ENCODE measurements around the gene TBXT.
"Not testable (repeated sequence)": the region's sequence is repeated elsewhere in the genome, so short reads cannot be mapped to it uniquely, and the experiment has no call there.

TBXT gene

DNA sequence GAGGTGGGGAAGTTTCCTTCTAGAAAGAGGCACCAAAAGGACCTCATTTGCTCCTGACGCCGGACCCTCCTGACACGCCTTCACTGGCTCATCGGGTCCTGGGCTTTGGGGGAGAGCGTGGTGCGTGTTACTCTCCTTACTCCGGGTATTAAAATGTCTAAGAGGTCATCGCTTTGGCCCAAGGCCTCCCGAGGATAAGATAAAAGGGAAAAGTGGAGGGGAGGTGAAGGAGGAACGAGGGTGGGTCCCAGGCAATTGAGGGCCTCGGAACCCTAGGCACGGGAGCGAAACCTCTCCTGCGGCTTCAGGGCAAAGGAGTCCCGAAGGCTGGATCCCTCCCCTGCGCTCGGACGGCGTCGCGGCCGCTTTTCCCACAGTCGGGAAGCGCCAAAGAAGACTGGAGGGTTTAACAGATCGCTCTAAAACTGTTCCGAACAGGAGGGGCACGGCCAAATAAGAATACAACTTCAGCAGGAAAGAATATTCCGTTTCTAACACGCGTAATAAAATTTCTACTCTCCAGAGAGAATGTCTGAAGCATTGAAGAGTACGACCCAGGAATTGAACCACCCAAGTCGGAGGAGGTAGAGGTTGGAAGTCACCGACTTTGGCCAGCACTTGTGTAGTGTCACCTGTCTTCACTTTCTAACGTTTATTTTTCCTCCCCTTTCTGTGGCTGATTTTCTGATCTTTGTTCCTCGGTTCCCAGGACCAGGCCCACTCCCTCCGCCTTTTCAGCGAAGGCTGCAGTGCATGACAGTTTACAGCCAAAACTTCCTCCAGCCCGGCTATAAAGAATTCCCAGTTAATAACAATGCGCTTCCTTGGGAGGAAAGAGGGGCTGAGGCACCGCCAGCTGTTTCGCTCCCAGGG lies 2.1 kb upstream of the TBXT start:
- no peak for DNase-seq

DNA sequence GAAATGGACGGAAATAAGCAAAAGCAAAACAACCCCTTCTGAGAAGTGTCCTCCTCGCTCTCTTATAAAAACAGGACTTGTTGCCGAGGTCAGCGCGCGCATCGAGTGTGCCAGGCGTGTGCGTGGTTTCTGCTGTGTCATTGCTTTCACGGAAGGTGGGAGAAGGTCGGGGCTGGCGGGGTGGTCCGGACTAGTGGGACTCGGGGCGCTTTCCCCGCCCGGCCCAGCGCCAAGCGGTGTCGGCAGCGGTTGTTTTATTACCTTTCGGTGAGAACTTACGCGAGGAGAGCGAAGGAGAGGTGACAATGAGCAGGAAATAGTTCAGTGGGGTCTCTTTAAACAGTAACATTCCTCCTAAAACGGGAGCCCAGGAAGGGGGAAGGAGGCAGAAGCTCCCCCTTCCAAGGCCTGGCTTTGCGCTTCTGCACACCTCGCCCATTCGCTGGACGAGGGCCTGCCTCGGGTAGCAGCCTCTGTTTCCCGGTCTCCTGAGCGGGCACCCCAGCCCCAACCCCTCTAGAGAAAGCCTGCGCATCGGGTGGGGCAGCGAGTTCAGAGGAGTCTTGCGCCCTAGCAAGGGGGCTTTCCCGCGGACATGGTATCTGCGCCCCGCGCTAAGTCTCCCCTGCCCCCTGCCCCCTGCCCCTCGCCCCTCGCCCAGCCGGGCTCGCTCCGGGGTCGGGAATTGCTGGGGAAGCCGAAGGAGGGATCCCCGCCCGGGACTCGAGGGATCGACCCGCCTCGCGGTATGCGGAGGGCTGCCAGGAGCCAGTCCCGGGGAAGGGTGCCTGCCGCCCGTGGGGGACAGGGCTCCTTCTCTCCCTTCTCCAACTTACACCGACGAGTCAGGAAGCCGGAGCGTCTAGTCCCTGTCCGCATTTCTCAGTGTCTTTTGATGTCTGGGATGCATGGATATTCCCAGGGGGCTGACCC lies 1.2 kb upstream of the TBXT start:
- DNase-seq = no peak

DNA sequence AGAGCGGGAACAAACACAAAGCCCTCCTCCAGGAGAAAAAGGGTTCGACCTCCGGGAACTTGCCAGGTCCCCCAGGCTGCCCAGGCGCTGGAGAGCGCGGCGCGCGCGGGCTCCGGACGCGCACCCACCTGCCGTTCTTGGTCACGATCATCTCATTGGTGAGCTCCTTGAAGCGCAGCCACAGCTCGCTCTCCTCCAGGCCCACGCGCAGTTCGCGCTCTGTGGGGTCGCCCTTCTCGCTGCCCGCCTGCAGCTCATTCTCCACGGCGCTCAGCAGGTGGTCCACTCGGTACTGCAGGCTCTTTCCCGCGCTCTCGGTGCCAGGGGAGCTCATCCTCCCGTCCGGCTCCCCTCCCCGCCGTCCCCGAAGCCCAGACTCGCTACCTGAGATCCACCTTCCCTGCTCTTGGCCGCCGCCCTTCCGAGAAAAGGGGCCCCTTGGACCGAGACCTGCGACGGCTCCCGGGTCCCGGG lies 356 bp downstream of the TBXT start:
- no peak for DNase-seq

DNA sequence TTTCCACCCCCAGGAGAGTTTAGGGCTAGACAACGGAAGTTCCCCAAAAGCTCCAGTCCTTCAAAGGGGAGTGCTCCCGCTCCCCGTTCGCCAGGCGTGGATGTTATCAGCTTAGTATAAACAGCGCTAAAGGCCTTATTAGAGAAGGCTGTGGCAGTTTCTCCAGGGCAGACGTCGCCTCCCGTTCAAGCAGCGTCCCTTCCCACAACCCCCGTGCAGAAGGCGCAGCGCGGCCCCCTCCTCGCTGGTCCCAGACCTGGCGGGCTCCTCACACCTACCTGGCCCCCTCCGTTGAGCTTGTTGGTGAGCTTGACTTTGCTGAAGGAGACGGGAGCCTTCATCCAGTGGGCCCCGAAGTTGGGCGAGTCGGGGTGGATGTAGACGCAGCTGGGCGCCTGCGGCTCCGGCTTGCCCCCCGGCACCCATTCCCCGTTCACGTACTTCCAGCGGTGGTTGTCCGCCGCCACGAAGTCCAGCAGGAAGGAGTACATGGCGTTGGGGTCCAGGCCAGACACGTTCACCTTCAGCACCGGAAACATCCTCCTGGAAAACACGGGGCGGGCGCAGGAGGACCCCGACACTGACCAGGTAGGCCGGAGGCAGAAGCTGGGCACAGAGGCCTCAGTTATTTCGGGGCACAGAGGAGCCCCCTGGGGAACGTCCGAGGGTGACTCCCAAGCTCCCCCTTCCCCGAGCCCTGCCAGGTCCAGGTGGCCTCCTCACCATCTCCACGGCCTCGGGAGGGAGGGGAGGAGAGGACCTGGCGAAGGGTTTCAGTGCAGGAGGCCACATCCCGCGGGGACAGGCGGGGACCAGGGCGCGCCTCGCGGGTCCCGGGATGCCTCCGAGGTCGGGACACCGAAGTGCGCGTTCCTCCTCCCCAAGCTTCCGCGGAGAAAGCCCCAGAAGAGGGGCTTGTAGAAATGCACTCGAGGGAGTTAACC lies 1.1 kb downstream of the TBXT start:
- no peak for DNase-seq

DNA sequence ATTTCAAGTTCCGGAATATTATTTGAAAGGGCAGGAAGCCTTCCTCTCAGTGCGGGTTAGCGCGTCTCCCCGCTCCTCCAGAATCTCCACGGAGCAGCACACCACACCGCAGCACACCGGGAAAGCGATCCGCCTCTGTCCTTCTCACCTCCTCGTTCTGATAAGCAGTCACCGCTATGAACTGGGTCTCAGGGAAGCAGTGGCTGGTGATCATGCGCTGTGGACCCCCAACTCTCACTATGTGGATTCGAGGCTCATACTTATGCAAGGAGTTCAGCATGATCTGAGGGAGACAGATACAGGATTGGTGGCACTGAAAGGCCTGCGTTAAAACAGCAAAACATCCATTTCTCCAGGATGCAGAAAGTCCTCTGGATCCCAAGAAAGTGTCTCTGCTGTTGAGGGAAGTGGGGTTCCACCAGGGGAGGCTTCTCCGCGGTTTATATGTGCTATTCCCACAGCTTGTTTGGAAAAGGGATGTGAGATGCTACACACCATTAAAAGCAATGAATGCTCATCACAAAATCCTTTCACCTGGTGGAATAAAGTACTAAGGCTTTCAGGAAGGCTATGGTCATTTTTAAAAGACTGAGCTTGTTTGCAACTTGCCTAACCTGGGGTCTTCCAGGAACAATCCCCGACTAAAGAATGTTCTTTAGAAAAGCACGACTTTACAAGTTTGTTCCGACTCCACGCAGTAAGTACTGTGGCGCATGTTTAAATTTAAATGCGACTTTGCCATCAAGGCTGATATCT lies 1.9 kb downstream of the TBXT start:
- DNase-seq = no peak

GRCh38 chr6:166162599-166163342 lies 4.9 kb downstream of the TBXT start:
- no peak for DNase-seq

- no peak for DNase-seq
Measured at GRCh38 chr6:166157930-166158617, 9.6 kb downstream of the TBXT start.

DNA sequence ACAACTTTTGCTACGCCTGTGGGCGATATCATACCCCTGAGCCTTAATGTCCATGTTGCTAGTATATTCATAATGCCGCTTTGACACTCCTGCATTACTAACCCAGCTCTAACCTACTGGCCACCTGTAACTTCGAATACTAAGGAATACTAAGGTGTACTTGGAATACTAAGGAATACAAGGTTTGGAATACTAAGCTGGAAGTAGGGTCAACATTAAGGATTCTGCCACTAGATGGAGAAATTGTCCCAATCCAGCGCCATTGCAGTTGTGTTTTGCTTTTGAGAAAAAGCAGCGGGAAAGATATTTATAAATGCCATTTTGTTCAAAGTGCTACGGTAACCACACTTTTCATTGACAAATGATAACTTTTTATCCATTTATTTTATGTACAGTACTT lies 10.7 kb downstream of the TBXT start:
- DNase-seq = no peak

DNA sequence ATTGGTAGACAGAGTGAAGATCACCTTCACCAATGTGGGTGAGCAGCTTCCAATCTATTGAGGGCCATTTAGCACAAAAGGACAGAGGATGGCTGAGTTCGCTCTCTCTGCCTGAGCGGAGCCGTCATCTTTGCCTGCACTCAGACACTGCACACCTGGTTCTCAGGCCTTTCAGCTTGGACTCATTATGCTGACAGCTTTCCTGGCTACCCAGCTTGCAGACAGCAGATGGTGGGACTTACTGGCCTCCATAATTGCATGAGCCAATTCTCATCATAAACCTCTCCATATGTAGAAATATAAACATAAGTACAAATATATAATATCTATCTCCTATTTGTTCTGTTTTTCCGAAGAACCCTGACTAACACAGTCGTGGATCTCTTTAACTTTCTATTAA lies 13.7 kb downstream of the TBXT start:
- DNase-seq = no peak

GRCh38 chr6:166152660-166153059 lies 15.0 kb downstream of the TBXT start:
- DNase-seq = no peak

GRCh38 chr6:166151798-166152197 lies 15.9 kb downstream of the TBXT start:
- DNase-seq = no peak

- DNase-seq = no peak
Measured at GRCh38 chr6:166145751-166146150, 21.9 kb downstream of the TBXT start.

- no peak for DNase-seq
Measured at GRCh38 chr6:166143011-166143410, 24.6 kb downstream of the TBXT start.

- no peak for DNase-seq
Measured at GRCh38 chr6:166127624-166128472, 39.8 kb downstream of the TBXT start.

DNA sequence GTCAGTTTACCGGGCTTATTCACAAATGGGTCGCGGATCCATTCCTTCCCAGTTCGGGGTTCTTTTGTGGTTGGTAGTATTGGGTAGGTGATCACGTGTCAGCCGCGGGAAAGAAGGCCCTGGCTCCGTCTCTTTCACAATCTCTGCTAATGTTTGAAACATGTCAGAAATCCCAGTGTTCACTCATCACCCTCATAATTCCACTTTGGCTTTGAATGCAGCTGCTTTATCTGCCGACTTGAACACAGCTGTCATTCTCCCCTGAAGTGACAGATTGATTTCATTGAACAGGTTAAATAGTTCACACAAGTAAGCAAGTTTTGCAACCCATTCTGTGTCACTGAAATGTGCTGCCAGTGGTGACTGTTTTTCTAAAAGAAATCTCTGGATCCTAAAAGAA lies 44.5 kb downstream of the TBXT start:
- DNase-seq = not testable (repeated sequence)

GRCh38 chr6:166121726-166122125 lies 45.9 kb downstream of the TBXT start:
- DNase-seq = no peak

- DNase-seq = no peak
Measured at GRCh38 chr6:166119116-166119911, 48.3 kb downstream of the TBXT start.

GRCh38 chr6:166115609-166116008 lies 52.0 kb downstream of the TBXT start:
- no peak for DNase-seq

- DNase-seq = peak; percentile 0
Measured at GRCh38 chr6:166112580-166112979, 55.1 kb downstream of the TBXT start.

Measured in NCI-H2171 treated with DMSO at 0.1 percent for 48 hours (cell line).